ENCODE results near the gene ACADVL. TPM values are rescaled to one million over a fixed set of nuclear protein-coding genes. Genes with fewer than 3 reads are reported as not detected.
A peak's percentile ranks its signal among the peaks of the same experiment; 100 is the strongest.
"Not testable (repeated sequence)": the region's sequence is repeated elsewhere in the genome, so short reads cannot be mapped to it uniquely, and the experiment has no call there.

Gene ACADVL
- polyA plus RNA-seq, 3 donors: 152 to 1,231 (median 154) TPM

DNA sequence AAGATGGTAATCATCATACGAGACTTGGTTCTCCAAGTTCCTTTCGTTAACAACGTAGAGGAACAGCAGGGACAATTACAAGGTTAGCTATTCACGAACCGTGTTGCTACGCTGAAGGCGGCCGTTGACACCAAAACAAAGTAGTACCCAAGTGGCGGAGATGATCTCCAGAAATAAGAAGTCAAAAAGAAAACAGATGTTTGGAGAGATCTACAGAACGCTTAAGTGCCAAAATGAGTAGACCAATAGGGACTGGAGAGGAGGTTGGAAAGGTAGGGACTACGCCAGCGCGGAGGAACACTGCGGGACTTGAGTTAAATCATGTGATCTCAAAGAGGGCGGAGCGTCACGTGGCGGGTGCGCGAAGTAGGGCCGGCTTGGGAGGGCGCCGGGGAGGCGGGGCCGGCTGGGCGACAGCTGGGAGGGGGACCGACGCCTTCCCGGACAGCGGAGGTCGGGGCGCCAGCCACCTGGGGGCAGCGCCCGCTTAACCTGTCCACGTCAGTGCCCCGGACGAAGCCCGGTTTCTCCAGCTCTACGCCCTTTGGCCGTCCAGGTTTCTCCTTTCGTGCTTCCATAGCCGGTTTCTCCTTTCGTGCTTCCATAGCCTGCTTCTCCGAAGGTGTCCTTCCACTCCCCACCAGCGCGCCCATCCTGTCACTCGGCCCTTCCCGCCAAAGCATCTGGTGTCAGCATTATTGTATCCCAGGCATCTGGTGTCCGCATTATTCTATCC is 23.1 kb downstream of the ACADVL start:
- H3K9me3 ChIP-seq (replicated peaks in 1 of 2; ENCODE audit: control insufficient read depth in 1 of 2, insufficient read depth in 1 of 2, low read length in 2 of 2): no peaks in the 10 kb centered on the region
- peaks cover 8% of the 10 kb centered on the region for H4K20me1 ChIP-seq (ENCODE audit: insufficient read depth, low read length)
- Mint-ChIP-seq H3K36me3 (peaks cover 35 to 58% of the 10 kb centered on the region in 2 donors), H3K4me3 (peak overlapping the region; percentile 98 to 99), H3K9me3 (peaks cover 0 to 4% (median 0%) of the 10 kb centered on the region in 7 donors), H3K27me3 (ENCODE audit: low read depth in 3 of 3) (peaks cover 0 to 3% (median 0%) of the 10 kb centered on the region in 3 donors), H3K27ac (peak overlapping the region; percentile 99 to 100 (median 100)), H3K4me1 (peaks cover 25% of the 10 kb centered on the region)
- TF ChIP-seq CTCF (IDR thresholded peaks at IDR 0.05): no peak
- peaks cover 34% of the 10 kb centered on the region in 2 donors for H3K36me3 ChIP-seq (replicated peaks in 1 of 2; ENCODE audit: control insufficient read depth in 1 of 2, insufficient read depth in 2 of 2, low read length in 2 of 2)
- peak overlapping the region; percentile 95 to 100 (median 98) for H3K4me3 ChIP-seq (replicated peaks in 1 of 3; ENCODE audit: low read depth in 2 of 3, low read length in 3 of 3)
- H2AFZ ChIP-seq (ENCODE audit: insufficient read depth, low read depth, low read length, poor library complexity, severe bottlenecking): peak overlapping the region; percentile 84
- peaks cover 24 to 30% of the 10 kb centered on the region in 2 donors for H3K4me1 ChIP-seq (ENCODE audit: control insufficient read depth in 1 of 2, insufficient read depth in 2 of 2, low read length in 2 of 2)
- H3K79me2 ChIP-seq (ENCODE audit: insufficient read depth, low read length): peaks cover 69% of the 10 kb centered on the region
- H3K27ac ChIP-seq (ENCODE audit: low read depth in 1 of 2, low read length in 2 of 2): peak overlapping the region; percentile 99 to 100
- H3K4me2 ChIP-seq (replicated peaks; ENCODE audit: extremely low read depth, low read length, poor library complexity, severe bottlenecking): peak overlapping the region; percentile 100
- H3K9ac ChIP-seq (ENCODE audit: insufficient read depth, low read length, poor library complexity, severe bottlenecking): peak overlapping the region; percentile 100
- intact Hi-C loops (cut with micrococcal nuclease): loop anchor here in 1 of 2 donors (1.0 kb wide), 1 partner anchor 8 kb away; the partner anchor contains the start of gene CTDNEP1
- DNase-seq: peak; percentile 89 to 95 (median 94)
- no peaks in the 10 kb centered on the region for H3K27me3 ChIP-seq (ENCODE audit: control insufficient read depth in 2 of 2, insufficient read depth in 2 of 2, low read length in 2 of 2)
- 2% methylated on average over 49 of the region's 49 CpGs for WGBS (ENCODE audit: insufficient coverage)

GRCh38 chr17:7243453-7243729 is 23.7 kb downstream of the ACADVL start:
- Histone ChIP-seq H3K4me3 (replicated peaks in 1 of 3; ENCODE audit: low read depth in 2 of 3, low read length in 3 of 3) (peak overlapping the region; percentile 95 to 100 (median 98)), H3K4me1 (ENCODE audit: control insufficient read depth in 1 of 2, insufficient read depth in 2 of 2, low read length in 2 of 2) (peaks cover 24 to 30% of the 10 kb centered on the region in 2 donors), H3K27ac (ENCODE audit: low read depth in 1 of 2, low read length in 2 of 2) (peak overlapping the region; percentile 99 to 100), H4K20me1 (ENCODE audit: insufficient read depth, low read length) (peaks cover 8% of the 10 kb centered on the region), H3K9ac (ENCODE audit: insufficient read depth, low read length, poor library complexity, severe bottlenecking) (peak overlapping the region; percentile 100), H3K79me2 (ENCODE audit: insufficient read depth, low read length) (peaks cover 70% of the 10 kb centered on the region), H3K27me3 (ENCODE audit: control insufficient read depth in 2 of 2, insufficient read depth in 2 of 2, low read length in 2 of 2) (no peaks in the 10 kb centered on the region), H3K9me3 (replicated peaks in 1 of 2; ENCODE audit: control insufficient read depth in 1 of 2, insufficient read depth in 1 of 2, low read length in 2 of 2) (no peaks in the 10 kb centered on the region), H2AFZ (ENCODE audit: insufficient read depth, low read depth, low read length, poor library complexity, severe bottlenecking) (peak overlapping the region; percentile 84), H3K36me3 (replicated peaks in 1 of 2; ENCODE audit: control insufficient read depth in 1 of 2, insufficient read depth in 2 of 2, low read length in 2 of 2) (peaks cover 34% of the 10 kb centered on the region in 2 donors), H3K4me2 (replicated peaks; ENCODE audit: extremely low read depth, low read length, poor library complexity, severe bottlenecking) (peak overlapping the region; percentile 100)
- no peak for TF ChIP-seq CTCF (IDR thresholded peaks at IDR 0.05)
- Mint-ChIP-seq H3K4me3 (peak overlapping the region; percentile 98 to 99), H3K4me1 (peaks cover 25% of the 10 kb centered on the region), H3K9me3 (peaks cover 0 to 4% (median 0%) of the 10 kb centered on the region in 7 donors), H3K27ac (peak overlapping the region; percentile 89 to 100 (median 100)), H3K27me3 (ENCODE audit: low read depth in 3 of 3) (peaks cover 0 to 3% (median 0%) of the 10 kb centered on the region in 3 donors), H3K36me3 (peaks cover 35 to 58% of the 10 kb centered on the region in 2 donors)
- intact Hi-C loops (cut with micrococcal nuclease): no loop called here
- no peak for DNase-seq
- WGBS (ENCODE audit: insufficient coverage): no CpG with 5 or more reads among the region's 2 CpGs

DNA sequence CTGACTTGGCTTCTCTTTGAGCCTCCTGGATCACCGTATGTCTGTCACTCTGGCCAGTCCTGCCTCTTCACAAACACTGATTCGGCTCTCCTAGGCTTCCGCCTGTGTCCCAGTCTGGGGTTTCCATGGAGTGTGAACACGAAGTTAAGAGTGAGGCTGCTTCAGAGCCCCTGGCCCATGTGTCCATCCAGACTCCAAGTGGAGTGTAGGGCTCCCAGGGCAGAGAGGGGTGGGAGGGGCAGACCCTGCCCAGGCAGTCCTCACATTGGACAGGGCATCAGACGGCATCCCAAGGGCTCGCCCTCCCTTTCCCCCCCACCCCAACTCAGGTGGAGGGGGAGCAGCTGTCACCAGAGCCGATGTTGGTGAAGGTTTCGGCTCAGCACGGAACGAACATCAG is 24.1 kb downstream of the ACADVL start:
- H3K27ac ChIP-seq (ENCODE audit: low read depth in 1 of 2, low read length in 2 of 2): peak overlapping the region in 1 of 2 donors; percentile 99
- H3K9me3 Mint-ChIP-seq; H3K4me2 ChIP-seq (replicated peaks; ENCODE audit: extremely low read depth, low read length, poor library complexity, severe bottlenecking); H3K9me3 ChIP-seq (replicated peaks in 1 of 2; ENCODE audit: control insufficient read depth in 1 of 2, insufficient read depth in 1 of 2, low read length in 2 of 2); H3K4me3 Mint-ChIP-seq; H4K20me1 ChIP-seq (ENCODE audit: insufficient read depth, low read length); DNase-seq; H3K27me3 Mint-ChIP-seq (ENCODE audit: low read depth in 3 of 3); intact Hi-C loops (cut with micrococcal nuclease); H3K27me3 ChIP-seq (ENCODE audit: control insufficient read depth in 2 of 2, insufficient read depth in 2 of 2, low read length in 2 of 2); H3K9ac ChIP-seq (ENCODE audit: insufficient read depth, low read length, poor library complexity, severe bottlenecking): not testable (repeated sequence)
- peaks cover 34% of the 10 kb centered on the region in 2 donors for H3K36me3 ChIP-seq (replicated peaks in 1 of 2; ENCODE audit: control insufficient read depth in 1 of 2, insufficient read depth in 2 of 2, low read length in 2 of 2)
- H3K36me3 Mint-ChIP-seq: peaks cover 35 to 58% of the 10 kb centered on the region in 2 donors
- H2AFZ ChIP-seq (ENCODE audit: insufficient read depth, low read depth, low read length, poor library complexity, severe bottlenecking): peak overlapping the region; percentile 84
- peaks cover 70% of the 10 kb centered on the region for H3K79me2 ChIP-seq (ENCODE audit: insufficient read depth, low read length)
- H3K27ac Mint-ChIP-seq: peak overlapping the region; percentile 72 to 100 (median 100)
- peaks cover 24 to 31% of the 10 kb centered on the region in 2 donors for H3K4me1 ChIP-seq (ENCODE audit: control insufficient read depth in 1 of 2, insufficient read depth in 2 of 2, low read length in 2 of 2)
- H3K4me3 ChIP-seq (replicated peaks in 1 of 3; ENCODE audit: low read depth in 2 of 3, low read length in 3 of 3): peak overlapping the region in 1 of 3 experiments; percentile 100
- WGBS (ENCODE audit: insufficient coverage): 60% methylated on average over 2 of the region's 10 CpGs
- H3K4me1 Mint-ChIP-seq: peaks cover 29% of the 10 kb centered on the region

All from CD14-positive monocyte (primary cell).